ENCODE results near the gene OR6F1.

DNA sequence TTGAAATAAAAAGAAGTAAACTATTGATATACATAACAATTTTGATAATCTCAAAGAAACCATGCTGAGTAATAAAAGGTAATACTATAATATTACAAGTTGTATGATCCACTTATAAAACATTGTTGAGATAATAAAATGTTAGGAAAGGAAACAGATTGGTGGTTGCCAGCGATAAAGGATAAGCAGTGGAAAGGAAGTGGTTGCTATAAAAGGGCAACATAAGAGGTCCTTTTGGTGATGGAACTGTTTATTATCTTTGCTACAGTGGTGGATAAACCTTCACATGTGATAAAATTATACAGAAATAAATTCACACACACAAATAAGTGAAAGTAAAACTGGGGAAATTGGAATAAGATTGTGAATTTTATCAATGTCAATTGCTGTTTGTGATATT is 15.1 kb downstream of the OR6F1 start:
- no peak for TF ChIP-seq HDGF (IDR thresholded peaks at IDR 0.05)
- TF ChIP-seq, protein P1, sequence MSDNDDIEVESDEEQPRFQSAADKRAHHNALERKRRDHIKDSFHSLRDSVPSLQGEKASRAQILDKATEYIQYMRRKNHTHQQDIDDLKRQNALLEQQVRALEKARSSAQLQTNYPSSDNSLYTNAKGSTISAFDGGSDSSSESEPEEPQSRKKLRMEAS (IDR thresholded peaks at IDR 0.05; ENCODE audit: low read depth, low read length) = no peak
- no peak for TF ChIP-seq NR2C1 (IDR thresholded peaks at IDR 0.05)

Data from GM12878 (cell line).